Measurements from ENCODE around the gene TOGARAM1.

DNA sequence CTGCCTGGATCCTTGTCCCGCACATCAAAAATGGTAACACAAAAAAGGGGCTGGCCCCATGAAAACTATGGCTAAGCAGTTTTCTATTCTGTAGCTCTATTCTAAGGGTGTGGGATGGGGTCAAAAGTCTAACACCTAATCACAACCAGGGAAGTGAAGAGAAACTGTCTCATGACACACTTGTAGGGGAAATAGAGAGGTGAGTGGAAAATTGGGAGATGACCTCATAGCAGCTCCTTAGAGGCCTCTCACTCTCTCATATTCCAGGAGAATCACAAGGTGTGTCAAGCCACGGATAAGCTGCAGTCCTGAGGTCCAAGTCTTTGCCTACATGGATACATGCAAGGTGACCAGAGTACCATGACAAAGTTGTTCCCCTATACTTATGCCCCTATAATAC is 10.9 kb upstream of the TOGARAM1 start:
- no peak for TF ChIP-seq EZH2 (IDR thresholded peaks at IDR 0.05)
- TF ChIP-seq POLR2AphosphoS5 (IDR thresholded peaks at IDR 0.05; ENCODE audit: borderline replicate concordance, low read depth, low read length), result no peak
- no peak for TF ChIP-seq FOXP2 (optimal IDR thresholded peaks at IDR 0.05; ENCODE audit: control extremely low read depth, extremely low read length, insufficient read depth)

Measured in SK-N-MC (cell line).